Activated naive CD8-positive, alpha-beta T cell treated with anti-CD3 and anti-CD28 coated beads, Interleukin-2, amount 50 U/mL, for 24 hours (primary cell): Measurements from ENCODE around the gene DNAH10.
A peak's percentile ranks its signal among the peaks of the same experiment; 100 is the strongest.

Source experiments
- ATAC-seq: fragments of 150-1000 bp; cut with Tn5 transposase; one replicate; pipeline ENCODE4 v1.10.0; 2021
- DNase-seq: peaks from one replicate; pipeline ENCODE4 v3.0.0; 2021
- H3K27ac Mint-ChIP-seq: one replicate; pipeline ENCODE4 v1.8.0; 2021; ENCODE audit warnings: mild to moderate bottlenecking, mixed read lengths
- H3K27me3 Mint-ChIP-seq: one replicate; pipeline ENCODE4 v1.8.0; 2021; ENCODE audit warnings: mixed read lengths
- H3K36me3 Mint-ChIP-seq: one replicate; pipeline ENCODE4 v1.8.0; 2021; ENCODE audit warnings: low read depth, mixed read lengths
- H3K4me1 Mint-ChIP-seq: one replicate; pipeline ENCODE4 v1.8.0; 2021; ENCODE audit warnings: mixed read lengths
- H3K4me3 Mint-ChIP-seq: one replicate; pipeline ENCODE4 v1.8.0; 2021; ENCODE audit warnings: mild to moderate bottlenecking, moderate library complexity, mixed read lengths
- H3K9me3 Mint-ChIP-seq: one replicate; pipeline ENCODE4 v1.8.0; 2021; ENCODE audit warnings: mixed read lengths

The DNAH10 gene

GRCh38 chr12:123732251-123732650 lies 29.9 kb upstream of the DNAH10 start:
- Mint-ChIP-seq H3K4me3 (no peak overlapping the region), H3K27me3 (no peaks in the 10 kb centered on the region), H3K36me3 (peaks cover 79% of the 10 kb centered on the region), H3K4me1 (peaks cover 39% of the 10 kb centered on the region), H3K9me3 (no peaks in the 10 kb centered on the region), H3K27ac (peak overlapping the region; percentile 70)
- no peak for ATAC-seq
- no peak for DNase-seq

GRCh38 chr12:123733229-123733628 lies 28.9 kb upstream of the DNAH10 start:
- Mint-ChIP-seq H3K27ac (peak overlapping the region; percentile 70), H3K27me3 (no peaks in the 10 kb centered on the region), H3K4me1 (peaks cover 39% of the 10 kb centered on the region), H3K4me3 (no peak overlapping the region), H3K36me3 (peaks cover 80% of the 10 kb centered on the region), H3K9me3 (no peaks in the 10 kb centered on the region)
- ATAC-seq (peak; percentile 37), DNase-seq (no peak)

GRCh38 chr12:123734268-123734667 lies 27.8 kb upstream of the DNAH10 start:
- no peaks in the 10 kb centered on the region for H3K27me3 Mint-ChIP-seq

GRCh38 chr12:123741937-123742572 lies 20.0 kb upstream of the DNAH10 start:
- Mint-ChIP-seq H3K36me3 (peaks cover 74% of the 10 kb centered on the region), H3K27ac (peak overlapping the region; percentile 93), H3K27me3 (no peaks in the 10 kb centered on the region), H3K4me1 (peaks cover 39% of the 10 kb centered on the region), H3K4me3 (peak overlapping the region; percentile 55), H3K9me3 (no peaks in the 10 kb centered on the region)
- DNase-seq (no peak), ATAC-seq (peak; percentile 91)

More at GRCh38 chr12:123734268-123734667, 27.8 kb upstream of the DNAH10 start:
- no peaks in the 10 kb centered on the region for H3K9me3 Mint-ChIP-seq
- H3K36me3 Mint-ChIP-seq: peaks cover 78% of the 10 kb centered on the region
- H3K4me1 Mint-ChIP-seq: peaks cover 40% of the 10 kb centered on the region
- no peak overlapping the region for H3K4me3 Mint-ChIP-seq
- ATAC-seq (no peak), DNase-seq (no peak)
- no peak overlapping the region for H3K27ac Mint-ChIP-seq

GRCh38 chr12:123743002-123743401 lies 19.1 kb upstream of the DNAH10 start:
- no peak for ATAC-seq

GRCh38 chr12:123744836-123745235 lies 17.3 kb upstream of the DNAH10 start:
- H3K4me1 Mint-ChIP-seq: peaks cover 36% of the 10 kb centered on the region
- no peak for ATAC-seq
- H3K4me3 Mint-ChIP-seq: no peak overlapping the region
- no peaks in the 10 kb centered on the region for H3K9me3 Mint-ChIP-seq
- no peak for DNase-seq
- peaks cover 74% of the 10 kb centered on the region for H3K36me3 Mint-ChIP-seq
- no peak overlapping the region for H3K27ac Mint-ChIP-seq
- H3K27me3 Mint-ChIP-seq: no peaks in the 10 kb centered on the region

More at GRCh38 chr12:123743002-123743401, 19.1 kb upstream of the DNAH10 start:
- Mint-ChIP-seq H3K4me1 (peaks cover 36% of the 10 kb centered on the region), H3K9me3 (no peaks in the 10 kb centered on the region), H3K27ac (peak overlapping the region; percentile 88), H3K36me3 (peaks cover 71% of the 10 kb centered on the region), H3K27me3 (no peaks in the 10 kb centered on the region), H3K4me3 (peak overlapping the region; percentile 42)
- DNase-seq: no peak

GRCh38 chr12:123747309-123747708 lies 14.8 kb upstream of the DNAH10 start:
- Mint-ChIP-seq H3K36me3 (peaks cover 68% of the 10 kb centered on the region), H3K27ac (no peak overlapping the region), H3K9me3 (no peaks in the 10 kb centered on the region)

GRCh38 chr12:123748161-123748560 lies 13.9 kb upstream of the DNAH10 start:
- no peak for ATAC-seq
- no peaks in the 10 kb centered on the region for H3K27me3 Mint-ChIP-seq
- H3K27ac Mint-ChIP-seq: peak overlapping the region; percentile 2
- H3K4me3 Mint-ChIP-seq: no peak overlapping the region
- peaks cover 64% of the 10 kb centered on the region for H3K36me3 Mint-ChIP-seq
- no peaks in the 10 kb centered on the region for H3K9me3 Mint-ChIP-seq
- H3K4me1 Mint-ChIP-seq: peaks cover 16% of the 10 kb centered on the region
- DNase-seq: no peak

More at GRCh38 chr12:123747309-123747708, 14.8 kb upstream of the DNAH10 start:
- DNase-seq (no peak), ATAC-seq (no peak)
- Mint-ChIP-seq H3K4me3 (no peak overlapping the region), H3K27me3 (no peaks in the 10 kb centered on the region), H3K4me1 (peaks cover 23% of the 10 kb centered on the region)

GRCh38 chr12:123748661-123749060 lies 13.4 kb upstream of the DNAH10 start:
- DNase-seq: no peak
- Mint-ChIP-seq H3K36me3 (peaks cover 60% of the 10 kb centered on the region), H3K27ac (no peak overlapping the region), H3K27me3 (no peaks in the 10 kb centered on the region), H3K4me1 (peaks cover 13% of the 10 kb centered on the region), H3K4me3 (no peak overlapping the region), H3K9me3 (no peaks in the 10 kb centered on the region)
- no peak for ATAC-seq

GRCh38 chr12:123749355-123749754 lies 12.7 kb upstream of the DNAH10 start:
- H3K4me3 Mint-ChIP-seq: no peak overlapping the region
- DNase-seq (no peak), ATAC-seq (no peak)
- no peaks in the 10 kb centered on the region for H3K27me3 Mint-ChIP-seq
- peaks cover 9% of the 10 kb centered on the region for H3K4me1 Mint-ChIP-seq
- peaks cover 57% of the 10 kb centered on the region for H3K36me3 Mint-ChIP-seq
- no peak overlapping the region for H3K27ac Mint-ChIP-seq
- H3K9me3 Mint-ChIP-seq: no peaks in the 10 kb centered on the region

- H3K36me3 Mint-ChIP-seq: peaks cover 51% of the 10 kb centered on the region
- no peak for DNase-seq
Measured at GRCh38 chr12:123750159-123750656, 11.9 kb upstream of the DNAH10 start.

GRCh38 chr12:123752046-123752445 lies 10.1 kb upstream of the DNAH10 start:
- H3K4me3 Mint-ChIP-seq: no peak overlapping the region
- H3K27ac Mint-ChIP-seq: no peak overlapping the region
- H3K36me3 Mint-ChIP-seq: peaks cover 44% of the 10 kb centered on the region
- H3K9me3 Mint-ChIP-seq: no peaks in the 10 kb centered on the region
- H3K27me3 Mint-ChIP-seq: no peaks in the 10 kb centered on the region
- ATAC-seq (no peak), DNase-seq (no peak)
- H3K4me1 Mint-ChIP-seq: peaks cover 9% of the 10 kb centered on the region

More at GRCh38 chr12:123750159-123750656, 11.9 kb upstream of the DNAH10 start:
- Mint-ChIP-seq H3K4me3 (no peak overlapping the region), H3K27me3 (no peaks in the 10 kb centered on the region), H3K27ac (no peak overlapping the region), H3K9me3 (no peaks in the 10 kb centered on the region), H3K4me1 (peaks cover 9% of the 10 kb centered on the region)
- ATAC-seq: no peak

GRCh38 chr12:123754041-123754772 lies 7.9 kb upstream of the DNAH10 start:
- DNase-seq (no peak), ATAC-seq (no peak)
- Mint-ChIP-seq H3K27me3 (no peaks in the 10 kb centered on the region), H3K4me3 (no peak overlapping the region), H3K36me3 (peaks cover 34% of the 10 kb centered on the region), H3K9me3 (no peaks in the 10 kb centered on the region), H3K4me1 (peaks cover 5% of the 10 kb centered on the region), H3K27ac (no peak overlapping the region)

GRCh38 chr12:123757561-123757960 lies 4.5 kb upstream of the DNAH10 start:
- Mint-ChIP-seq H3K36me3 (peaks cover 22% of the 10 kb centered on the region), H3K4me3 (no peak overlapping the region), H3K27me3 (no peaks in the 10 kb centered on the region), H3K4me1 (peaks cover 9% of the 10 kb centered on the region), H3K27ac (no peak overlapping the region), H3K9me3 (no peaks in the 10 kb centered on the region)
- DNase-seq: no peak
- no peak for ATAC-seq
